Measurements from ENCODE around the gene MRAP.

GRCh38 chr21:32348604-32349332, 50.1 kb downstream of the MRAP start:
- TF ChIP-seq CTCF (IDR thresholded peaks at IDR 0.05) (no peak), POLR2AphosphoS5 (IDR thresholded peaks at IDR 0.05) (no peak), EP300 (IDR thresholded peaks at IDR 0.05) (no peak), POLR2A (IDR thresholded peaks at IDR 0.05) (no peak)

Data from stomach (tissue), 4 donors.